H1 (cell line): ENCODE data around the gene PCP4L1. TPM values are rescaled to one million over a fixed set of nuclear protein-coding genes. Genes with fewer than 3 reads are reported as not detected.

ENCODE experiments used
- CBX5 ChIP-seq: fragments of 300-800, 300-1000 bp; sonication (generic); IDR thresholded peaks from 2 replicates; pipeline ENCODE4 v1.7.1; 2016; ENCODE audit warnings: antibody characterized with exemption, low read length, low read depth
- EZH2 ChIP-seq: fragments of 200-600 bp; sonication (generic); IDR thresholded peaks from 2 replicates; pipeline ENCODE4 v1.7.1; 2012; ENCODE audit warnings: low read depth, mild to moderate bottlenecking, moderate library complexity, low read length, inconsistent platforms; ENCODE audit not compliant: severe bottlenecking
- HDAC2 ChIP-seq, 2 experiments: fragments of 300-600 bp in 1 of 2; sonication (generic) in 1 of 2; IDR thresholded peaks; 2 replicates each; pipeline ENCODE4 v1.6.1; 2011 to 2012; ENCODE audit warnings: low read depth in 2 of 2, low read length in 2 of 2, mild to moderate bottlenecking in 2 of 2, moderate library complexity in 2 of 2, borderline replicate concordance in 1 of 2, inconsistent platforms in 1 of 2
- JUN ChIP-seq: IDR thresholded peaks from 2 replicates; pipeline ENCODE4 v1.6.1; 2011; ENCODE audit warnings: low read depth, mild to moderate bottlenecking, improper control_type of control experiment, low read length
- KDM1A ChIP-seq: fragments of 200-600, 300-600 bp; sonication (generic); IDR thresholded peaks from 2 replicates; pipeline ENCODE4 v1.7.1; 2016; ENCODE audit warnings: mild to moderate bottlenecking, low read length, borderline replicate concordance
- NRF1 ChIP-seq: IDR thresholded peaks from 2 replicates; pipeline ENCODE4 v1.6.1; 2011; ENCODE audit warnings: mild to moderate bottlenecking, low read depth, low read length, improper control_type of control experiment
- YY1 ChIP-seq: IDR thresholded peaks from 2 replicates; pipeline ENCODE4 v1.6.1; 2011; ENCODE audit warnings: low read depth, mild to moderate bottlenecking, low read length
- polyA plus RNA-seq, 7 experiments: library from polyadenylated mRNA; depleted of rRNA in 3 of 7; stranded (reverse) in 5 of 7; unstranded in 2 of 7; fragments of >200 nt in 5 of 7; fragments of 200-250 nt in 2 of 7; gene quantifications; 1 replicate in 5 of 7; 2 replicates in 1 of 7; 4 replicates in 1 of 7; pipeline versions ENCODE4 v1.2.1 to v1.2.3, GENCODE V29; 2011 to 2013; ENCODE audit warnings: missing spikeins in 2 of 7, mixed read lengths in 2 of 7
- total RNA-seq: library from RNA; stranded (reverse); fragmentation: NEBNext Ultra II Directional; extraction: Animal tissue kit (Norgen Biotek cat#: 25700); gene quantifications from 2 replicates; pipeline ENCODE4 v1.2.1, GENCODE V29; 2021
- TF ChIP-seq, protein P1 (sequence below): fragments of 300-600 bp; sonication (generic); IDR thresholded peaks from 2 replicates; pipeline ENCODE4 v1.7.1; 2012; ENCODE audit warnings: low read length, moderate library complexity, mild to moderate bottlenecking, inconsistent platforms; ENCODE audit not compliant: insufficient replicate concordance
- TF ChIP-seq, protein P2 (sequence below): IDR thresholded peaks from 2 replicates; pipeline ENCODE4 v1.6.1; 2012; ENCODE audit warnings: low read length, inconsistent platforms

The PCP4L1 gene
- total and polyA plus RNA-seq, 2 of the 8 experiments (the other 6 are each of a cell fraction or from before 2014, with no cell fraction given): 0.41 to 1.0 TPM

GRCh38 chr1:161233102-161233501 is 25.4 kb upstream of the PCP4L1 start (continued):
- TF ChIP-seq, protein P1, sequence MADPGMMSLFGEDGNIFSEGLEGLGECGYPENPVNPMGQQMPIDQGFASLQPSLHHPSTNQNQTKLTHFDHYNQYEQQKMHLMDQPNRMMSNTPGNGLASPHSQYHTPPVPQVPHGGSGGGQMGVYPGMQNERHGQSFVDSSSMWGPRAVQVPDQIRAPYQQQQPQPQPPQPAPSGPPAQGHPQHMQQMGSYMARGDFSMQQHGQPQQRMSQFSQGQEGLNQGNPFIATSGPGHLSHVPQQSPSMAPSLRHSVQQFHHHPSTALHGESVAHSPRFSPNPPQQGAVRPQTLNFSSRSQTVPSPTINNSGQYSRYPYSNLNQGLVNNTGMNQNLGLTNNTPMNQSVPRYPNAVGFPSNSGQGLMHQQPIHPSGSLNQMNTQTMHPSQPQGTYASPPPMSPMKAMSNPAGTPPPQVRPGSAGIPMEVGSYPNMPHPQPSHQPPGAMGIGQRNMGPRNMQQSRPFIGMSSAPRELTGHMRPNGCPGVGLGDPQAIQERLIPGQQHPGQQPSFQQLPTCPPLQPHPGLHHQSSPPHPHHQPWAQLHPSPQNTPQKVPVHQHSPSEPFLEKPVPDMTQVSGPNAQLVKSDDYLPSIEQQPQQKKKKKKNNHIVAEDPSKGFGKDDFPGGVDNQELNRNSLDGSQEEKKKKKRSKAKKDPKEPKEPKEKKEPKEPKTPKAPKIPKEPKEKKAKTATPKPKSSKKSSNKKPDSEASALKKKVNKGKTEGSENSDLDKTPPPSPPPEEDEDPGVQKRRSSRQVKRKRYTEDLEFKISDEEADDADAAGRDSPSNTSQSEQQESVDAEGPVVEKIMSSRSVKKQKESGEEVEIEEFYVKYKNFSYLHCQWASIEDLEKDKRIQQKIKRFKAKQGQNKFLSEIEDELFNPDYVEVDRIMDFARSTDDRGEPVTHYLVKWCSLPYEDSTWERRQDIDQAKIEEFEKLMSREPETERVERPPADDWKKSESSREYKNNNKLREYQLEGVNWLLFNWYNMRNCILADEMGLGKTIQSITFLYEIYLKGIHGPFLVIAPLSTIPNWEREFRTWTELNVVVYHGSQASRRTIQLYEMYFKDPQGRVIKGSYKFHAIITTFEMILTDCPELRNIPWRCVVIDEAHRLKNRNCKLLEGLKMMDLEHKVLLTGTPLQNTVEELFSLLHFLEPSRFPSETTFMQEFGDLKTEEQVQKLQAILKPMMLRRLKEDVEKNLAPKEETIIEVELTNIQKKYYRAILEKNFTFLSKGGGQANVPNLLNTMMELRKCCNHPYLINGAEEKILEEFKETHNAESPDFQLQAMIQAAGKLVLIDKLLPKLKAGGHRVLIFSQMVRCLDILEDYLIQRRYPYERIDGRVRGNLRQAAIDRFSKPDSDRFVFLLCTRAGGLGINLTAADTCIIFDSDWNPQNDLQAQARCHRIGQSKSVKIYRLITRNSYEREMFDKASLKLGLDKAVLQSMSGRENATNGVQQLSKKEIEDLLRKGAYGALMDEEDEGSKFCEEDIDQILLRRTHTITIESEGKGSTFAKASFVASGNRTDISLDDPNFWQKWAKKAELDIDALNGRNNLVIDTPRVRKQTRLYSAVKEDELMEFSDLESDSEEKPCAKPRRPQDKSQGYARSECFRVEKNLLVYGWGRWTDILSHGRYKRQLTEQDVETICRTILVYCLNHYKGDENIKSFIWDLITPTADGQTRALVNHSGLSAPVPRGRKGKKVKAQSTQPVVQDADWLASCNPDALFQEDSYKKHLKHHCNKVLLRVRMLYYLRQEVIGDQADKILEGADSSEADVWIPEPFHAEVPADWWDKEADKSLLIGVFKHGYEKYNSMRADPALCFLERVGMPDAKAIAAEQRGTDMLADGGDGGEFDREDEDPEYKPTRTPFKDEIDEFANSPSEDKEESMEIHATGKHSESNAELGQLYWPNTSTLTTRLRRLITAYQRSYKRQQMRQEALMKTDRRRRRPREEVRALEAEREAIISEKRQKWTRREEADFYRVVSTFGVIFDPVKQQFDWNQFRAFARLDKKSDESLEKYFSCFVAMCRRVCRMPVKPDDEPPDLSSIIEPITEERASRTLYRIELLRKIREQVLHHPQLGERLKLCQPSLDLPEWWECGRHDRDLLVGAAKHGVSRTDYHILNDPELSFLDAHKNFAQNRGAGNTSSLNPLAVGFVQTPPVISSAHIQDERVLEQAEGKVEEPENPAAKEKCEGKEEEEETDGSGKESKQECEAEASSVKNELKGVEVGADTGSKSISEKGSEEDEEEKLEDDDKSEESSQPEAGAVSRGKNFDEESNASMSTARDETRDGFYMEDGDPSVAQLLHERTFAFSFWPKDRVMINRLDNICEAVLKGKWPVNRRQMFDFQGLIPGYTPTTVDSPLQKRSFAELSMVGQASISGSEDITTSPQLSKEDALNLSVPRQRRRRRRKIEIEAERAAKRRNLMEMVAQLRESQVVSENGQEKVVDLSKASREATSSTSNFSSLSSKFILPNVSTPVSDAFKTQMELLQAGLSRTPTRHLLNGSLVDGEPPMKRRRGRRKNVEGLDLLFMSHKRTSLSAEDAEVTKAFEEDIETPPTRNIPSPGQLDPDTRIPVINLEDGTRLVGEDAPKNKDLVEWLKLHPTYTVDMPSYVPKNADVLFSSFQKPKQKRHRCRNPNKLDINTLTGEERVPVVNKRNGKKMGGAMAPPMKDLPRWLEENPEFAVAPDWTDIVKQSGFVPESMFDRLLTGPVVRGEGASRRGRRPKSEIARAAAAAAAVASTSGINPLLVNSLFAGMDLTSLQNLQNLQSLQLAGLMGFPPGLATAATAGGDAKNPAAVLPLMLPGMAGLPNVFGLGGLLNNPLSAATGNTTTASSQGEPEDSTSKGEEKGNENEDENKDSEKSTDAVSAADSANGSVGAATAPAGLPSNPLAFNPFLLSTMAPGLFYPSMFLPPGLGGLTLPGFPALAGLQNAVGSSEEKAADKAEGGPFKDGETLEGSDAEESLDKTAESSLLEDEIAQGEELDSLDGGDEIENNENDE: no peak
- no peak for TF ChIP-seq YY1
- TF ChIP-seq NRF1: no peak
- TF ChIP-seq HDAC2 (IDR thresholded peaks at IDR 0.05; ENCODE audit: borderline replicate concordance in 1 of 2, low read depth in 2 of 2, low read length in 2 of 2): no peak
- TF ChIP-seq EZH2: no peak
- TF ChIP-seq, protein P2, sequence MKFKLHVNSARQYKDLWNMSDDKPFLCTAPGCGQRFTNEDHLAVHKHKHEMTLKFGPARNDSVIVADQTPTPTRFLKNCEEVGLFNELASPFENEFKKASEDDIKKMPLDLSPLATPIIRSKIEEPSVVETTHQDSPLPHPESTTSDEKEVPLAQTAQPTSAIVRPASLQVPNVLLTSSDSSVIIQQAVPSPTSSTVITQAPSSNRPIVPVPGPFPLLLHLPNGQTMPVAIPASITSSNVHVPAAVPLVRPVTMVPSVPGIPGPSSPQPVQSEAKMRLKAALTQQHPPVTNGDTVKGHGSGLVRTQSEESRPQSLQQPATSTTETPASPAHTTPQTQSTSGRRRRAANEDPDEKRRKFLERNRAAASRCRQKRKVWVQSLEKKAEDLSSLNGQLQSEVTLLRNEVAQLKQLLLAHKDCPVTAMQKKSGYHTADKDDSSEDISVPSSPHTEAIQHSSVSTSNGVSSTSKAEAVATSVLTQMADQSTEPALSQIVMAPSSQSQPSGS: no peak
- TF ChIP-seq KDM1A: no peak
- TF ChIP-seq CBX5: no peak
- no peak for TF ChIP-seq JUN
